ENCODE results near the gene RTN4.

Gene RTN4

DNA sequence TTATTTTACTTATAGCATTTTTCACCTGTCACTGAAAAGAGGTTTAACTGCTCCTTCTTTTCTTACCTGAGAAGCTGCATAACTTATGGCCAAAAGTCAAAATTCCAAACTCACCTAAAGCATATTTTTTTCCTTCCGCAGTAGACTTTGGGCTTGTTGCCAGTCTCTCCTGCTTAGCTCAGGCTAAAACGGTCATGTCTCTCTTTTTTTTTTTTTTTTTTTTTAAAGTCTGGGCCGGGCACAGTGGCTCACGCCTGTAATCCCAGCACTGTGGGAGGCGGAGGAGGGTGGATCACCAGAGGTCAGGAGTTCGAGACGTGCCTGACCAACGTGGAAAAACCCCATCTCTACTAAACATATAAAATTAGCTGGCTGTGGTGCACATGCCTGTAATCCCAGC, 113.5 kb downstream of the RTN4 start:
- H4K20me1 ChIP-seq (ENCODE audit: insufficient read depth, low read length): no peaks in the 10 kb centered on the region
- ATAC-seq (ENCODE audit: insufficient read depth, low read depth) (no peak), DNase-seq (no peak)
- H3K27me3 ChIP-seq (ENCODE audit: insufficient read depth, low read length, poor library complexity): no peaks in the 10 kb centered on the region
- no peak overlapping the region for H3K4me3 ChIP-seq (ENCODE audit: low read depth in 1 of 2, low read length in 2 of 2)
- no peak overlapping the region for H2AFZ ChIP-seq (ENCODE audit: low read depth, low read length)
- 0 out of 2 replicates have a peak, but pooled peaks cover 2% of the 10 kb centered on the region for H3K4me1 ChIP-seq (ENCODE audit: insufficient read depth, low read length)
- H3K9me3 ChIP-seq (ENCODE audit: insufficient read depth, low read length, severe bottlenecking): peaks cover 9% of the 10 kb centered on the region
- H3K36me3 ChIP-seq (ENCODE audit: insufficient read depth, low read length): no peaks in the 10 kb centered on the region
- TF ChIP-seq, protein P1, sequence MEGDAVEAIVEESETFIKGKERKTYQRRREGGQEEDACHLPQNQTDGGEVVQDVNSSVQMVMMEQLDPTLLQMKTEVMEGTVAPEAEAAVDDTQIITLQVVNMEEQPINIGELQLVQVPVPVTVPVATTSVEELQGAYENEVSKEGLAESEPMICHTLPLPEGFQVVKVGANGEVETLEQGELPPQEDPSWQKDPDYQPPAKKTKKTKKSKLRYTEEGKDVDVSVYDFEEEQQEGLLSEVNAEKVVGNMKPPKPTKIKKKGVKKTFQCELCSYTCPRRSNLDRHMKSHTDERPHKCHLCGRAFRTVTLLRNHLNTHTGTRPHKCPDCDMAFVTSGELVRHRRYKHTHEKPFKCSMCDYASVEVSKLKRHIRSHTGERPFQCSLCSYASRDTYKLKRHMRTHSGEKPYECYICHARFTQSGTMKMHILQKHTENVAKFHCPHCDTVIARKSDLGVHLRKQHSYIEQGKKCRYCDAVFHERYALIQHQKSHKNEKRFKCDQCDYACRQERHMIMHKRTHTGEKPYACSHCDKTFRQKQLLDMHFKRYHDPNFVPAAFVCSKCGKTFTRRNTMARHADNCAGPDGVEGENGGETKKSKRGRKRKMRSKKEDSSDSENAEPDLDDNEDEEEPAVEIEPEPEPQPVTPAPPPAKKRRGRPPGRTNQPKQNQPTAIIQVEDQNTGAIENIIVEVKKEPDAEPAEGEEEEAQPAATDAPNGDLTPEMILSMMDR (IDR thresholded peaks at IDR 0.05; ENCODE audit: borderline replicate concordance, extremely low read depth, low read length, poor library complexity, severe bottlenecking): no peak
- no peak for TF ChIP-seq EZH2 (IDR thresholded peaks at IDR 0.05; ENCODE audit: borderline replicate concordance, low read depth, low read length, severe bottlenecking)
- no peak overlapping the region for H3K4me2 ChIP-seq (ENCODE audit: insufficient read depth, low read length)
- H3K9ac ChIP-seq (ENCODE audit: low read depth, low read length): no peak overlapping the region
- H3K27ac ChIP-seq (ENCODE audit: low read length): no peak overlapping the region
- H3K79me2 ChIP-seq (ENCODE audit: insufficient read depth, low read length): no peaks in the 10 kb centered on the region

DNA sequence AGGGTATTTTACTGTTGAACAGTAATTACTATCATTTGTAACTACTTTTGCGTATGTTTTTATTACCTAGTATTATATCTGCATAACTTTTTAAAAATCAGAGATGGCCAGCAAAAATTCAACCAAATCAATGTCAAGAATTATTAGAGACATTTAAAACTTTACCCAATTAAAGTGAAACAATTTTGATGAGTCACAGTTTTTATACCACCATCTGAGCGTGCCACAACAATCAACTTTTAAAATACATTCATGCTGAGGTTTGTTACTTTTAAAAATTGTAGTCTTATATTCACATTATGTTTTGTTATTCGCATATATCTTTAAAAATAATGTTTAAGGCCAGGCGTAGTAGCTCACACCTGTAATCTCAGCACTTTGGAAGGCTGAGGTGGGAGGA, 114.9 kb downstream of the RTN4 start:
- Histone ChIP-seq H2AFZ (ENCODE audit: low read depth, low read length) (no peak overlapping the region), H3K79me2 (ENCODE audit: insufficient read depth, low read length) (no peaks in the 10 kb centered on the region), H3K4me3 (ENCODE audit: low read depth in 1 of 2, low read length in 2 of 2) (no peak overlapping the region), H3K4me1 (ENCODE audit: insufficient read depth, low read length) (no peaks in the 10 kb centered on the region), H3K36me3 (ENCODE audit: insufficient read depth, low read length) (no peaks in the 10 kb centered on the region), H3K27ac (ENCODE audit: low read length) (no peak overlapping the region), H3K27me3 (ENCODE audit: insufficient read depth, low read length, poor library complexity) (no peaks in the 10 kb centered on the region), H4K20me1 (ENCODE audit: insufficient read depth, low read length) (no peaks in the 10 kb centered on the region), H3K9ac (ENCODE audit: low read depth, low read length) (no peak overlapping the region), H3K4me2 (ENCODE audit: insufficient read depth, low read length) (no peak overlapping the region), H3K9me3 (ENCODE audit: insufficient read depth, low read length, severe bottlenecking) (peaks cover 9% of the 10 kb centered on the region)
- TF ChIP-seq EZH2 (IDR thresholded peaks at IDR 0.05; ENCODE audit: borderline replicate concordance, low read depth, low read length, severe bottlenecking): no peak
- TF ChIP-seq, protein P1 (IDR thresholded peaks at IDR 0.05; ENCODE audit: borderline replicate concordance, extremely low read depth, low read length, poor library complexity, severe bottlenecking): no peak
- ATAC-seq (ENCODE audit: insufficient read depth, low read depth) (no peak), DNase-seq (no peak)

DNA sequence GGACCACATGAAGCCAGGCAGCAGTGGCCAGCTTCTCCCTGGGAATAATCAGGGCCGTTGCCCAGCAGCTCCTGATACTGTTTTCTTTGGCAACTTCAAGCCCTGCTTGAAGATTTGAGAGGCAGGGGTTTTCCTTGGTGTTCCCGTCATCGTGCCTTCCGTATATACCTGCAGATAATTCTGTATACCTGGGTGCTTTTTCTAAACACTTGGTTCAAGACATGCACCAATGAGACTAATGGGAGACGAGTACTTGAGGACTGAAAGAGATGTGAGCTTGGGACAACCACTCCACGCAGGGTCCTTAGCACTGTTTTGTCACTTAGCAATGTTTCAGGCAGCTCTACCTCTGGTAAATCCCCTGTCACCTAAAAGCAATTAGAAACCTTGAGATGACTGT, 118.8 kb downstream of the RTN4 start:
- no peak overlapping the region for H2AFZ ChIP-seq (ENCODE audit: low read depth, low read length)
- no peaks in the 10 kb centered on the region for H3K27me3 ChIP-seq (ENCODE audit: insufficient read depth, low read length, poor library complexity)
- H3K36me3 ChIP-seq (ENCODE audit: insufficient read depth, low read length): no peaks in the 10 kb centered on the region
- no peak overlapping the region for H3K9ac ChIP-seq (ENCODE audit: low read depth, low read length)
- no peaks in the 10 kb centered on the region for H3K79me2 ChIP-seq (ENCODE audit: insufficient read depth, low read length)
- no peak for DNase-seq
- no peak for ATAC-seq (ENCODE audit: insufficient read depth, low read depth)
- no peak for TF ChIP-seq EZH2 (IDR thresholded peaks at IDR 0.05; ENCODE audit: borderline replicate concordance, low read depth, low read length, severe bottlenecking)
- TF ChIP-seq, protein P1 (IDR thresholded peaks at IDR 0.05; ENCODE audit: borderline replicate concordance, extremely low read depth, low read length, poor library complexity, severe bottlenecking): no peak
- H3K9me3 ChIP-seq (ENCODE audit: insufficient read depth, low read length, severe bottlenecking): no peaks in the 10 kb centered on the region
- H3K4me2 ChIP-seq (ENCODE audit: insufficient read depth, low read length): no peak overlapping the region
- no peak overlapping the region for H3K4me3 ChIP-seq (ENCODE audit: low read depth in 1 of 2, low read length in 2 of 2)
- no peaks in the 10 kb centered on the region for H3K4me1 ChIP-seq (ENCODE audit: insufficient read depth, low read length)
- H3K27ac ChIP-seq (ENCODE audit: low read length): no peak overlapping the region
- no peaks in the 10 kb centered on the region for H4K20me1 ChIP-seq (ENCODE audit: insufficient read depth, low read length)

DNA sequence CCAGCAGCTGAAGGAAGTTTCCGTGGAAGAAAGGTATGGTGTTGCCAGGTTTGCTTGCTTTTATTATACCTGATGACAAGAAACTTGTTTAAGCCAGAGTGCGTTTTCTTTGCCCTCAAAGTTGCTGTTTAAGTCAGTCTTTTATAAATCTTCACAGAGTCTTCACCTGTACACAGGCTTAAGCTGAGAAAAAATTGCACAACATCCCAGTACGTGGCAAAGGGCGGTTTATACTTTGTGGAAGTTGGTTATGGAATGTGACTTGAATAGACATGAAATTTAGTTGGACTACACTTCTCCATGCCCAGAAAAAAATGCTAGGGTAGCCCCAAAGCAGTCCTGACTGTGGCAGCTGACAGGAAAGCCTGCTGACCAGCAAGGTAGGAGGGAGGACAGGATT, 121.5 kb downstream of the RTN4 start:
- Histone ChIP-seq H3K79me2 (ENCODE audit: insufficient read depth, low read length) (no peaks in the 10 kb centered on the region), H3K9me3 (ENCODE audit: insufficient read depth, low read length, severe bottlenecking) (no peaks in the 10 kb centered on the region), H3K4me1 (ENCODE audit: insufficient read depth, low read length) (no peaks in the 10 kb centered on the region), H3K27ac (ENCODE audit: low read length) (no peak overlapping the region), H3K4me2 (ENCODE audit: insufficient read depth, low read length) (no peak overlapping the region), H2AFZ (ENCODE audit: low read depth, low read length) (no peak overlapping the region), H3K27me3 (ENCODE audit: insufficient read depth, low read length, poor library complexity) (no peaks in the 10 kb centered on the region), H3K4me3 (ENCODE audit: low read depth in 1 of 2, low read length in 2 of 2) (no peak overlapping the region), H3K36me3 (ENCODE audit: insufficient read depth, low read length) (no peaks in the 10 kb centered on the region), H3K9ac (ENCODE audit: low read depth, low read length) (no peak overlapping the region), H4K20me1 (ENCODE audit: insufficient read depth, low read length) (no peaks in the 10 kb centered on the region)
- no peak for ATAC-seq (ENCODE audit: insufficient read depth, low read depth)
- no peak for TF ChIP-seq EZH2 (IDR thresholded peaks at IDR 0.05; ENCODE audit: borderline replicate concordance, low read depth, low read length, severe bottlenecking)
- TF ChIP-seq, protein P1 (IDR thresholded peaks at IDR 0.05; ENCODE audit: borderline replicate concordance, extremely low read depth, low read length, poor library complexity, severe bottlenecking): no peak
- DNase-seq: no peak
